ENCODE results near the gene CALD1. TPM values are rescaled to one million over a fixed set of nuclear protein-coding genes. Genes with fewer than 3 reads are reported as not detected.

The CALD1 gene
- total RNA-seq, 3 donors from 2014 or later = 1.4 to 2.7 (median 1.6) TPM

DNA sequence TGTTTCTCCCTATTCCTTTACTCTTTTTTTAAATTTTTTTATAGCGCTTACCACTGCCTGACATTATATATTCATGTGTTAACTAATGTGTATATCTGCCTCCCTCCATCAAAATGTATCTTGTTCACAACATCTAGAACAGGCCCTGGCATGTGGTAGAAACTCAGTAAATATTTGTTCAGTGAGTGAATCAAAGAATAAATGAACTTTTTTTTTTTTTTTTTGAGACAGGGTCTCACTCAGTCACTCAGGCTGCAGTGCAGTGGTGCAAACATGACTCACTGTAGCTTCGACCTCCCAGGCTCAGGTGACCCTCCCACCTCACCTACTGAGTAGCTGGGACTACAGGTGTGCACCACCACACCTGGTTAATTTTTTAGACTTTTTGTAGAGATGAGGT is 7.5 kb upstream of the CALD1 start:
- no peaks in the 10 kb centered on the region for H3K4me1 Mint-ChIP-seq (ENCODE audit: low read depth)
- H3K9me3 Mint-ChIP-seq = no peaks in the 10 kb centered on the region

DNA sequence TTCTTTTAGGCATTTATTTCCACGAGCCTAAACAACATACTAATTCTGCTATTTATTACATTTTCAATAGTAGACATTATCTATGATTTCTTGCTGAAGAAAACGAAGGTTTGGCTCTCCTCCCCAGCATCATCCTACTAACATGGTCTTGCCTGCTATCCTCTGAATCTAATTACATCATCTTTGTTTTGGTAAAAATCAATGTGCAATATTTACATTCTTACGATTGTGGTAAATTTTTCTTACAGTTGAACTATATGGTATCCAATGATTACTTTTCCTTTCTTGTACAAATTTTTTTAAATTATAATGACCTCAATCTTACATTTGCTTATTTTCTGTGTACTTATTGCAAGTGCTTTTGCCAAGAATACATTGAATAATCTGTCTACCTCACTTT is 7.0 kb upstream of the CALD1 start:
- H3K27me3 Mint-ChIP-seq (ENCODE audit: low read depth) = no peaks in the 10 kb centered on the region
- ATAC-seq = no peak
- no peak for DNase-seq
- no peaks in the 10 kb centered on the region for H3K36me3 Mint-ChIP-seq (ENCODE audit: insufficient read depth)
- no peaks in the 10 kb centered on the region for H3K9me3 Mint-ChIP-seq
- H3K4me1 Mint-ChIP-seq (ENCODE audit: low read depth) = no peaks in the 10 kb centered on the region
- no peak overlapping the region for H3K4me3 Mint-ChIP-seq

More for the DNA sequence above, 7.5 kb upstream of the CALD1 start:
- DNase-seq (no peak), ATAC-seq (no peak)
- Mint-ChIP-seq H3K36me3 (ENCODE audit: insufficient read depth) (no peaks in the 10 kb centered on the region), H3K4me3 (no peak overlapping the region), H3K27me3 (ENCODE audit: low read depth) (no peaks in the 10 kb centered on the region)

DNA sequence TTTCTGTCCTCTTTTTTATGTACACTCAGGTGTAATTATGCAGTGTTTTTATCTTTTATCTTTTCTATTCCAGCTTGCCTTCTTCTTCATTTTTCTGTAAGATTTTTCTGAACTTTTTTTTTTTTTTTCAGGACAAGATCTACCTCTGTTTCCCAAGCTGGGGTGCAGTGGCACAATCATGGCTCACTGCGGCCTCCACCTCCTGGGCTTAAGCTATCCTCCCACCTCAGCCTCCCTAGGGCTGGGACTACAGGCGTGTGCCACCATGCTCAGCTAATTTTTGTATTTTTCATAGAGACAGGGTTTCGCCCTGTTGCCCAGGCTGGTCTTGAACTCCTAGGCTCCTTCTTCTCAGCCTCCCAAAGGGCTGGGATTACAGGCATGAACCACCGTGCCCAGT is 6.3 kb upstream of the CALD1 start:
- Mint-ChIP-seq H3K4me3 (no peak overlapping the region), H3K27me3 (ENCODE audit: low read depth) (no peaks in the 10 kb centered on the region), H3K36me3 (ENCODE audit: insufficient read depth) (no peaks in the 10 kb centered on the region), H3K4me1 (ENCODE audit: low read depth) (no peaks in the 10 kb centered on the region), H3K9me3 (no peaks in the 10 kb centered on the region)
- ATAC-seq (no peak), DNase-seq (no peak)

DNA sequence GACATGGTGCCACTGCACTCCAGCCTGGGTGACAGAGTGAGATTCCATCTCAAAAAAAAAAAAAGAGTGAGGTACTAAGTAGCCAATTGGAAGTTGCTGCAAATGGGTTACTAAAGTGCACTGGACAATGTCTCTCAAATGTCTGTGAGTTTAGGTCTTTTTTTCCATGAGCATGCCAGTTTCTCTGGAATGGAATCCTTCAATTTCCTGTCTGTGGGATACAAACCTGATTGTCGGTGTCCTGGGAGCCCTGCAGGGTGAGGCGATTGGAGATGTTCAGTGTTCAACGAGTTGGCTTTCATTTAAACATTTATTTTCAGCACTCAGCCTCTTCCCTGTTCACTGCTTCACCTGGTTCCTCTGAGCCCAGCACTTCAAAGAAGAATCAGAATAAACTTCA is 5.3 kb upstream of the CALD1 start:
- Mint-ChIP-seq H3K4me3 (no peak overlapping the region), H3K9me3 (no peaks in the 10 kb centered on the region), H3K36me3 (ENCODE audit: insufficient read depth) (no peaks in the 10 kb centered on the region), H3K27me3 (ENCODE audit: low read depth) (no peaks in the 10 kb centered on the region), H3K4me1 (ENCODE audit: low read depth) (no peaks in the 10 kb centered on the region)
- DNase-seq = no peak
- ATAC-seq = no peak

DNA sequence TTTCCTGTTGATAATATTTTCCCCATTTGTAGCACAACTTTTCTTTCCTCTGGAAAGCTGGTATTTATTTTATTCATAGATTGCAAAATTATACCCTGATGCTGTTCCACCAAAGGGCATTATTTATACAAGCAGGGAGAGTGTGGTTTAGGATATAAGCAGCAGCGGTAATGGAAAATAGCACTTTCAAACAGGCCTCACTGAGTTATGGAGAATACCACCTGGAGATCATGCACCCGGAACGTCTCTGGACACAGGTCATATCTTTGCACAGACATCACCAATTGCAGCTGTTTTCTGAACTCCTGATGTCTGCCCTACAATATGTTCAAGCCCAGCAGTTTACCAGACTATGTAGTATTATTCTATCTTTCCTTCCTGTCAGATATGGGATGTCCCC is 2.0 kb upstream of the CALD1 start:
- DNase-seq (no peak), ATAC-seq (no peak)
- Mint-ChIP-seq H3K27me3 (ENCODE audit: low read depth) (no peaks in the 10 kb centered on the region), H3K4me3 (no peak overlapping the region), H3K4me1 (ENCODE audit: low read depth) (no peaks in the 10 kb centered on the region), H3K9me3 (no peaks in the 10 kb centered on the region), H3K36me3 (ENCODE audit: insufficient read depth) (no peaks in the 10 kb centered on the region)

DNA sequence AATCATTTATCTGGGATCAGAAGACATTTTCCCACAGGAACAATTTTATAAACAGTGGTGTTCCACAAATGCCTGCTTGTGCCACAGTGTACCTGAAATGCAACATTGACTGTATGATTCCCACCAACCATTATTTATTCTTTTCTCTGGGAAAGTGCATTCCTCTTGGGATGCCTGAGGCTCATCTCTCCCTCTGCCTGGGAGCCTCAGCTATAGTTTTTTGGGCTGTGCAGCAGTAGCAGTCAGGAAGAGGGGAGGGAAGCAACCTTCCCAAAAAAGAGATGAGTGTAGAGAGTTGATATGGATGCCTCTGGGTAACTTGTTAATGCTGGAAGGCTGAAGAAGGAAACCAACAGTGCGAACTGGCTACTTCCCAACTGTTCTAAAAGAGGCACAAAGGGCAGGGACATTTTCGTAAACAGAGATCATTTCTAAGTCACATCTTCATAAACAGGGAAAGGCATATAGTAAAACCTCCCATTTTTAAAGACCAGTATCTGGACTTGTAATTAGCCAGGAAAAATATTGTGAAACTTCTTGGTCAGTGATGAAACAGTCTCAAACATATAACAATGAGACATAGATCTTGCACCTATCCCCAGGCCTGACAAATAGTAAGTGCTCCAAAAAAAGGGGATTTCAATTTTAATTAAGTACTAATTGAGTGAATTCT is 1.4 kb upstream of the CALD1 start:
- Mint-ChIP-seq H3K4me1 (ENCODE audit: low read depth) (no peaks in the 10 kb centered on the region), H3K27me3 (ENCODE audit: low read depth) (no peaks in the 10 kb centered on the region), H3K36me3 (ENCODE audit: insufficient read depth) (no peaks in the 10 kb centered on the region), H3K4me3 (no peak overlapping the region), H3K9me3 (no peaks in the 10 kb centered on the region)
- ATAC-seq (no peak), DNase-seq (no peak)

DNA sequence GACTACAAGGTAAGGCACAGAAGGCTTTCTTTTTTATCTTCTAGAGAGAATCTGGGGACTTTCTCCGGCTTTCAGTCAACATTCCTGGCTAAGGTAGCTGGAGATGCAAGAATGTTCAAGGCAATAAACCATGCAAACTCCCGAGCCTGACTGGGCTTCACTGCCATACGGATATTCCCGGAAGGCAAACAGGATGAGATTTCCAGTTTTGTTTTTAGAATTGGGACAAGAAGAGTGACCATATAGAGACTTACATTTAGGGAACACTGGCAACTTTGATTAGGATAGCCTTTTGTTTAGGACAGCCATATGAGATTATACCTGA is 269 bp downstream of the CALD1 start:
- Mint-ChIP-seq H3K9me3 (no peaks in the 10 kb centered on the region), H3K4me3 (no peak overlapping the region), H3K4me1 (ENCODE audit: low read depth) (no peaks in the 10 kb centered on the region), H3K36me3 (ENCODE audit: insufficient read depth) (no peaks in the 10 kb centered on the region), H3K27me3 (ENCODE audit: low read depth) (no peaks in the 10 kb centered on the region)
- DNase-seq (no peak), ATAC-seq (no peak)

DNA sequence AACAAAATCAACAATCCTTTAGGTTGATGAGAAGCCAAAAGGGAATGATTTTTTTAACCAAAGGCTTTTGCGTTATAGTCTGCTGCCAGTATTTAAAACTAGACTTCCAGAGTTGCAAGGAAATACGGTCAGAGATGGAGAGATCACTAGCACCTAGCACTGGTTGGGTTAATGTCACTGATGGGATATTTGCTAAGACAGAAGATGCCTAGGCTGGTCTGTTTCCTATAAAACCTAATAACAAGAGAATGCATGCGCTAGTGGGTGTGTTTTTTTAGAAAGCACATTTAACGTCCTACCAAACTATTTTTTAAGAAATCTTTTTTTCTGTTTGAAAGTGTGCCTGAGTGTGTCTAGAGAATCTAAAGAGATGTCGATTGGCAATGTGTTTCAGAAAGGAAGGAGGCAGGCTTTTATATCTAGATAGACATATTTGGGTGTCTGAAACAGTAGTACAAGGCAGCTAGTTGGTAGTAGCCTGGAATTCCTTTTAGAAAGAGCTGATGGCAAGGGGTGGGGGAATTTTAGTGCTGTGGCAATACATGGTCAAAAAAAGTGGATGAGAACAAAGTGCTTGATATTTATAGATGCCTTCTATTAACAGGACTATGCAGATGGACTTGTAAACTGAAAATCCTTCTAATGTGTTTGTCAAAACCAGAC is 863 bp downstream of the CALD1 start:
- no peak for ATAC-seq
- Mint-ChIP-seq H3K27me3 (ENCODE audit: low read depth) (no peaks in the 10 kb centered on the region), H3K9me3 (no peaks in the 10 kb centered on the region), H3K36me3 (ENCODE audit: insufficient read depth) (no peaks in the 10 kb centered on the region), H3K4me1 (ENCODE audit: low read depth) (no peaks in the 10 kb centered on the region), H3K4me3 (no peak overlapping the region)
- no peak for DNase-seq

DNA sequence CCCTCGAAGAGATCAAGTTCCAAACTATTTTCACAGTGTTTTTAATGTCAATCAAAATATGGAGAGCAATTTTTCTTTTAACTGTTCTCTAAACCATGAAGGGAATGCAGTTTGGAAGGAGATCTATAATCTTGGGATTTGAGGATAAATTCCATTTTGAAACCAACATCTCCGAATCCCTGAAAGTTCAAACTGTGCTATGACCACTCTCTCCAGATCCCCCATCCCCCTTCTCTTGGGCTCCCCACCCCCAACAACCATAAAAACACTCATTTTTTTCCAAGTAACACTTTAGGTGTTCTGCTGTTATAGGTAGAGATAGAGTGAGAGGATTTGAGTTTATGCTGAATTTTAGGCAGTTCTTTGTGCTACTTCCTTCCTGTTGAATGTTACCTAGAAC is 1.7 kb downstream of the CALD1 start:
- no peaks in the 10 kb centered on the region for H3K27me3 Mint-ChIP-seq (ENCODE audit: low read depth)
- H3K4me1 Mint-ChIP-seq (ENCODE audit: low read depth) = no peaks in the 10 kb centered on the region
- H3K36me3 Mint-ChIP-seq (ENCODE audit: insufficient read depth) = no peaks in the 10 kb centered on the region
- no peaks in the 10 kb centered on the region for H3K9me3 Mint-ChIP-seq
- ATAC-seq (no peak), DNase-seq (no peak)
- no peak overlapping the region for H3K4me3 Mint-ChIP-seq

DNA sequence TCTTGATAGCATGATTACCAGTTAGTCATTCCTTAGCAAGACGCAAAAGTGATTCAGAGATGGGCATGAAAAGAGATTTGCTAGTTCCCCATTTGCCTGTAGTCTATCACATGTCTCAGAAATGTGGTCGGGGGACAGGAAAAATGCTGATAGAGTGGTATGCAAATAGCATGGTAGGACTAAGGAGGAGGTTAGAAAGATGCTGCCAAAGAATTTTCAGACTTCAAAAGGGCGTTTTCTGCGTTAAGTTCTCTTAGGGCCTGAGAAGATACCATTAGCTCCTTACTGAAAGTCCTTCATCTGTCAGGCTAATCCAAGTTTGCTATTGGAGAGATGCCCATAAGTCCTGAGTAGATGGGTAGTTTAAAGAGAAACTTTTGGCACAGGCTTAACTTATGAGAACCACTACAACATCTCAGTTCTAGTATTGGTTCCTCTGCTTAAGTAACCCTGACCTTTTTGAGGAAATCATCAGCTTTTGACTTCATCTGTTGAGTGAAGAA is 2.7 kb downstream of the CALD1 start:
- DNase-seq (no peak), ATAC-seq (no peak)
- Mint-ChIP-seq H3K27me3 (ENCODE audit: low read depth) (no peaks in the 10 kb centered on the region), H3K9me3 (no peaks in the 10 kb centered on the region), H3K4me1 (ENCODE audit: low read depth) (no peaks in the 10 kb centered on the region), H3K36me3 (ENCODE audit: insufficient read depth) (no peaks in the 10 kb centered on the region), H3K4me3 (no peak overlapping the region)

DNA sequence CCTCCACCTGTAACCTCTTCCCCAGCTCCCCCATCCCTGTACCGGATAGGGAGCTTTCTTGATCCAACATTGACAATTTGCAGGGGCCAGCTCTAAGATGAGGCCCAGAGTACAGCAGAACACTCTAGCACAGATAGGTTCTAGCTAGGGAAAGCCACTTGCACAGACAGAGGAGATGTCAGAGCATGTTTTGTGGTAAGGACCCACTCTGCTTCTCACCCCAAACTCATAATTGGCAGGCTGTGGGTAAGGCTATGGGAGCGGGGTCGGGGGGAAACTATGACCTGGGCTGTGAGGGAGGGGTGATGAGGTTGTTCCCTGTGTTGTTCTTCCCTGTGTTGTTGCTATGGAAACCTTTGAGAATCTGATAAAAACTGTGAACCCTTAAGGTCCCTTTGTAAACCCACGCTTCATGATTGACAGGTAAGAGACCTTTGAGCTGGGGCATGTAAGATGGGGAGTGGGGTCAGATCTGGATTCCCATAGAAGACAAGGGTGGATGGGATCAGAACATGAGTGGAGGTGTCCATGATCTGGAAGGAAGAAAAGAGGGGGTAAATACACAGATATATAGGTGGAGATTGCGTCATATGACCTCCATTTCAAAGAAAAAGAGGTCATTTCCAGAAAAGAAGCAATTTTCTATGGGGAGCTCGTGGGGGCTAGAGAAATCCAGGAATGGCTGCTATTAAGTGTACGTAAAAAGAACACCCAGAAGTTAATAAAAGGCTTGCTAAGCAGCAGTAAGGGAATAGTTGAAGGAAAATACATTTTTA is 4.0 kb downstream of the CALD1 start:
- Mint-ChIP-seq H3K9me3 (no peaks in the 10 kb centered on the region), H3K36me3 (ENCODE audit: insufficient read depth) (no peaks in the 10 kb centered on the region), H3K4me3 (no peak overlapping the region), H3K27me3 (ENCODE audit: low read depth) (no peaks in the 10 kb centered on the region), H3K4me1 (ENCODE audit: low read depth) (no peaks in the 10 kb centered on the region)
- no peak for ATAC-seq
- DNase-seq = no peak

DNA sequence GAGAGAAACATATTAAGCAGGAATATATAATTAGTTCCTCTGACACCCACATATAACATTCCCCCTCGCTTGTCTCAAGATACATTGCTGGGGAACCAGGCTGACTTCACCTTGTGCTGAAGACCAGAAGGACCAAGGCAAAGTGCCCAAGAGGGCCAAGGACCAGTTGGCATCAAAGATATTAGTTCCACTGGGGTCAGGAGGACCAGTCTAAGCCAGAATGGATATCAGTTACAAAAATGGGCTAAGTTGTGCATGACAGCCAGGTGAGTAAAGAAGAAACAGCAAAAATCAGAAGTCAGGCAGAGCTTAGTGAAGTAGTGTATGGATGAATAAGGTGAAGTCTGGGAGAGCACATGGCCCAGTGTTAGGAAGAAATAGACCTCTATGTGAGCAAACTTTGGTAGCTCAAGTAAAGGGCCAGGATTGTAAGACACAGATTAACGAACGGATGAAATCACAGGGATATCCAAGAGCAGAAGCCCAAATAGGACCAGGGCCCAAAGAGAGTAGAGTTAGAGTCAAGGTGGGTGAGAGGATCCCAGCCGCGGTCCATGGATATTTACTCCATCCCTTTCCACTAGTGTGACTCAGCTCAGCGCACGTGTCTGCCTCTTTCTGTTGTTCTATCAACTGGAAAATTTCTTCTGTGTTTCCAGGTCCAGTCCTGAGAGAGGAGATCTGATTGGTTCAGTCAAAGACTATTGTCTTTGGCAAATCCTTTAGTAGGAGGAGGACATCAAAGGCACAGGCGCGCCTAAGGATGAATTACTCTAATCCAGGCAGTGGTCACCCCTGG is 5.0 kb downstream of the CALD1 start:
- H3K4me3 Mint-ChIP-seq = no peak overlapping the region
- H3K36me3 Mint-ChIP-seq (ENCODE audit: insufficient read depth) = no peaks in the 10 kb centered on the region
- no peaks in the 10 kb centered on the region for H3K27me3 Mint-ChIP-seq (ENCODE audit: low read depth)
- no peaks in the 10 kb centered on the region for H3K4me1 Mint-ChIP-seq (ENCODE audit: low read depth)
- ATAC-seq (no peak), DNase-seq (no peak)
- H3K9me3 Mint-ChIP-seq = no peaks in the 10 kb centered on the region

DNA sequence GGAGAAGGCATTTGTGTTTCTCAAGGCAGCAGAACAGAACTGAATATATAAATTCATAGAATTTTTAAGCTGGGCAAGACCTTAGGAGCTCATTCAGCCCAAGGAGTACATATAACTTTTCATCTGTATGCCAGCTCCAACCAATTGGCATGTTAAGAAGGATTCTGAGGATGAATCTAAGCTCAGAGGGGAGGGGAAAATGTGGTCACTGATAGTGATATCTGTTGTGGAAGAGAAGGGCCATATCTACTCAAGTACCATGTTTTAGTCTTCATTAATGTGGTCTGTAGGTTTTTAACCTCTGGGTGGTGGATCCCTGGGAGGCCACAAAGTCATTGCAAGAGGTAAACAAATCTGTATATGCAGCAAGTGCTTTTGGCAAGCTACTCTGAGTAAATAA is 6.4 kb downstream of the CALD1 start:
- H3K36me3 Mint-ChIP-seq (ENCODE audit: insufficient read depth) = no peaks in the 10 kb centered on the region
- no peaks in the 10 kb centered on the region for H3K27me3 Mint-ChIP-seq (ENCODE audit: low read depth)
- ATAC-seq (no peak), DNase-seq (no peak)
- H3K9me3 Mint-ChIP-seq = no peaks in the 10 kb centered on the region
- no peak overlapping the region for H3K4me3 Mint-ChIP-seq
- no peaks in the 10 kb centered on the region for H3K4me1 Mint-ChIP-seq (ENCODE audit: low read depth)

DNA sequence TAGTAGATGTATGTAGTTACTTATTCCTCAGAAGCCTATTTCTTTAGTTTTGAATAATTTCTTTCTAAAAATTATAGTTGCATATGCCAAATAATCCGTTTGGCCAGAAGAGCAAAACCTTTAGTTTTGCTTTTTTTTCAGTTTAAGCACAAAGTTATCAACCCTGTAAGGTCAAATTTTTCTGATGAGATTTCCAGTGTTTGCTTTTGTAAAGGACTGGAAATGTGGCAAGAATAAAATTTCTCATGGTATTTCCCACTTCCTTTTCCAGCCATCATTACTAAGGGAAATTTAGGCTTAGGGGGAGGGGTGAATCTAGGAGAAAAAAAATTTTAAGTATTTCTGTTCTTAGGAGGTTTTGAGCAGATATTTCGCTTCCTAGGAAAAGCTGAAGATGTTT is 7.6 kb downstream of the CALD1 start:
- DNase-seq = no peak
- no peak for ATAC-seq
- H3K27me3 Mint-ChIP-seq (ENCODE audit: low read depth) = no peaks in the 10 kb centered on the region
- no peaks in the 10 kb centered on the region for H3K9me3 Mint-ChIP-seq
- H3K4me3 Mint-ChIP-seq = no peak overlapping the region
- H3K4me1 Mint-ChIP-seq (ENCODE audit: low read depth) = no peaks in the 10 kb centered on the region
- no peaks in the 10 kb centered on the region for H3K36me3 Mint-ChIP-seq (ENCODE audit: insufficient read depth)
